ENCODE data around the gene KICS2.

The KICS2 gene

DNA sequence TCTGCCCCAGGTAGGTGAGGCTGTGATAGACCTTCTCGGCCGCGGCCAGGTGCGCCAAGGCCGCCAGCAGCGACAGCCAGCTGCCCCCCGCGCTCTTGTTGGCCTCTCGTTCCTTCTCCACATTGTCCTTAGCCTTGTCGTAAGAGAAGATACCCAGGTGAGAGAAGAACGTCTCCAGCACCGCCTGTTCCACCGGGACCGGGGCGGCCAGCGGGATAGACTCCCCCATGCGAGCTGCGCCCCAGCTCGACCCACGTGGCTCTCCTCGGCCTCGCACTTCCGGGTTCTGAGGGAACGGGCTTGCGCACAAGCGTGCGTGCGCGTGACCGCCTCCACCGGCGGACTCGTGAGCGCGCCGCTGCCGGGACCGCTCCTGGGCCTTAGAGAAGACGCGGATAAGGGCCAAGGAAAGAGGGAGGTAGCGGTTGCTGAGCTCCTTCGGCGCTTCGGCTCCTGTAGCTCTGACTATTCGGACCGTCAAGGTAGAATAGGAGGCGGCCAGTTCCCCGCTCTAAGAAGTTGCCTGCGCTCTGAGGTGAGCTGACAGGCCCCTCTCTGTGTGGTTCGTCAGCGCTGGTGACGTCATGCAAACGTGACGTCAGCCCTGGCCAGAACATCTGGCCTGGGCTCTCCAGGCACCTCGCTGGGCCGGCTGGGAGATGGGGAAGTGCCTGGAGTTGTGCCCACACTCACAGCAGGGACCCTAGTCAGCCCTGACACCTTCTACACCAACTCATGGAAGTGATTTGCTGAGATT, at the start of gene KICS2:
KICS2 (minus strand) TSS at position 288 of the 757 bp plus-strand sequence; CDS start at position 229, 59 bp downstream.
- DNase-seq (ENCODE audit: extremely low read depth in 1 of 2, low read depth in 1 of 2), result peak; percentile 78 to 82

GRCh38 chr12:64270411-64270810, 48.3 kb upstream of the KICS2 start:
- DNase-seq (ENCODE audit: extremely low read depth in 1 of 2, low read depth in 1 of 2), result no peak

- no peak for DNase-seq (ENCODE audit: extremely low read depth in 1 of 2, low read depth in 1 of 2)
These were observed 47.1 kb upstream of the KICS2 start for GRCh38 chr12:64269161-64269560.

DNA sequence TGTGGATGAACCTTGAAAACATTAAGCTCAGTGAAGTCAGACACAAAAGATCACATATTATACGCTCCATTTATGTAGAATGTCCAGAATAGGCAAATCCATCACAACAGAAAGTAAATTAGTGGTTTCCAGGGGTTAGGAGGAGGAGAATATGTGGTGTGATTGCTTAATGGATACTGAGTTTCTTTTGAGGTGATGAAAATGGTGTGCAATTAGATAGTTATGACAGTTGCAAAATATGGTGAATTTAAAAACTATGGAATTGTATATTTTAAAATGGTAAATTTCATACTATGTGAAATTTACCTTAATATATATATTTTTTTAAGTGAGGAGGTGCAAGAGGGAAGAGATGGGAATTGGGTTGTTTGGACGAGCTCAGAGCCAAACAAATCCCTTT, 46.3 kb upstream of the KICS2 start:
- DNase-seq (ENCODE audit: extremely low read depth in 1 of 2, low read depth in 1 of 2), result no peak

DNA sequence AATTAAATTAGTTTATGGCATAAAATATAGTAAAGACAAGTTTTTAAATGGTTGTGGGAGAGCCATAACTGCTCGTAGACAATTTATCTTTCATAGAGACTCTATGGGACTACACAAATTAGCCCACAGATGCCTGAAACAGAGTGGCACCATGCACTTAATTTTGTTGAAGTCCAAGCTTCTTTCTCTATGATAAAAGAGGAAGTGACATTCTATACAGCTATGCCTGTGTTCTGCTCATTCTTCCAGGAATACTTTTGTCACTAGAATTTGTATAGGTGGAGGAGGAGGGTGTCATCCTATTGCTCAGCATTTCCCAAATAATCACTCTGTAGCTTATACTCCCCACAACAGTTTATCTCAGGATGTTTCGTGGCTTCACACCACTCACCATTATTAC, 43.7 kb upstream of the KICS2 start:
- no peak for DNase-seq (ENCODE audit: extremely low read depth in 1 of 2, low read depth in 1 of 2)

DNA sequence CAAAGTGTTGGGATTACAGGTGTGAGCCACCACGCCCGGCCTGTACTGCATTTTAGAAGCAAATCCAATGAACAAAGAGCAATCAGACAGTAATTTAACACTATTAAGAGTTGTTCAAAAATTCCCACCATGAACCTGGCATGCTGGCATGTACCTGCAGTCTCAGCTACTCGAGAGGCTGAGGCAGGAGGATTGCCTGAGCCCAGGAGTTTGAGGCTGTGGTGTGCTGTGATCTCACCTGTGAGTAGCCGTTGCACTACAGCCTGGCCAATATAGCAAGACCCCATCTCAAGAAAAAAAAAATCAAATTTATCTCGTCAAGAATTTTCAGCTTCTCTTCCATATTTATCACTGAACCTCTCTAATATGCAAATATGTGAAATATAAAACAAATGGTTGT, 39.7 kb upstream of the KICS2 start:
- no peak for DNase-seq (ENCODE audit: extremely low read depth in 1 of 2, low read depth in 1 of 2)

- DNase-seq (ENCODE audit: extremely low read depth in 1 of 2, low read depth in 1 of 2), result no peak
These were observed 36.5 kb upstream of the KICS2 start for GRCh38 chr12:64258576-64258975.

DNA sequence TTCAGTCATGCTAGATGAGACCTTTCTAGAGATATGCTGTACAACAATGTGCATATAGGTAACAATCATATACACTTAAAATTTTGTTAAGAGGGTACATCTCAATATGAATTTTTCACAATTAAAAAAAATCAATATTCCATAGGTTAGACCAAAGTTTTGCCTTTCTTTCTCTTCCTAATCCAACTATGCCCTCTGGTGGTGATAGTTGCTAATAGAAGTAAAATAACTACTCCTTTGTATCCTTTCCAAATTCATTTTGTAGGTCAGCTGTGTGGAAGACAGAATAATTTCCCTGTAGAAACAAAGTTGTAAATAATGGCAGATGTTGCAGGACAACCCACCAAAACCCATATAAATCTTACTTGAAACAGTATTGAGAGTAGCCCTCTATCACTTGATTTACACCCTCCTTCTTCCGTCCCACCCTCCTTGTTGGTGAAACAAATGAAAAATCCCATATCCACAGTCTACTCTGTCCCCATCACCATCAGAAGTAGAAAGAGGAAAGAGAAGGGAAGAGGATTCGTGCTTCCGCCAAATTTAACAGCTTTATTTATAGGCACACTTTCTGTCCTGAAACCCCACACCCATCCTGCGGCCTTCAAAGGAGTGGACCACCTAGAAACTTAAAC, 34.2 kb upstream of the KICS2 start:
- no peak for DNase-seq (ENCODE audit: extremely low read depth in 1 of 2, low read depth in 1 of 2)

- no peak for DNase-seq (ENCODE audit: extremely low read depth in 1 of 2, low read depth in 1 of 2)
These were observed 33.2 kb upstream of the KICS2 start for GRCh38 chr12:64255249-64255648.

- no peak for DNase-seq (ENCODE audit: extremely low read depth in 1 of 2, low read depth in 1 of 2)
These were observed 31.3 kb upstream of the KICS2 start for GRCh38 chr12:64253356-64253755.

DNA sequence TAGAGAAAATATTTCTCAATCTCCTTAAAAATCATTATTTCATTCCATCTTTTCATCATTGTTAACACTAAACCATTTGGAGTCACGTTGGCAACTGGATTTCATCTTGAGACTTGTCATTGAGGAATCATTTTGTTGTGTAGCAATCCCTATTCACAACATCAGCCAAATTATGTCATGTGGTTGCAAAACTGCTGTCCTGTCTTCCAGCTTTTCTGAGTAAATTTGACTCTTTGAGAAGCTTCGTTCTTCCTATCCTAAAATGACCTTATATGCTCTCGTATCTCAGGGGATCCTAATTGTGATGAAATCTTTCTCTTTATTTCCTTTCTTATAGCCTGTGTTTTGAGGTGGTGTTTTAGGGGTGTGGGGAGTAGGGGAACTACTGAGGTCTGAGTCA, 30.6 kb upstream of the KICS2 start:
- no peak for DNase-seq (ENCODE audit: extremely low read depth in 1 of 2, low read depth in 1 of 2)

DNA sequence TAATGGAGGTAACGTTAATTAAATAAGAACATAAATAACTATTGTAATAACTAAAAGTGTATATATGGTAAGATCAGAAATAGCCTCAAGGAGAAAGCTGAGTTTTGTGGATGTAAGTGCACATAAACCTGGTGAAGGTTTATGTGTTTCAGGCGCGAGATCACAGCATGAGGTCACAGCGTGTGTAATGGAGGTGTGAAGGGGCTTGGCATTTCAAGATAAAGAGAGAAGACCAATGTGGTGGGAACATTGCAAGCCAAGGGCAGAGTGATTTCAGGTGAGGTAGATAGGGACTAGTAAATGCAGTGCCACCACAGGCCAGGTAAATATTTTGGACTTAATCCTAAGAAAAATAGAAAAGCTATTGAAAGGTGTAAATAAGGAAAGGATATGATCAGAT, 21.7 kb upstream of the KICS2 start:
- DNase-seq (ENCODE audit: extremely low read depth in 1 of 2, low read depth in 1 of 2), result no peak

GRCh38 chr12:64240781-64241180, 18.7 kb upstream of the KICS2 start:
- DNase-seq (ENCODE audit: extremely low read depth in 1 of 2, low read depth in 1 of 2), result no peak

DNA sequence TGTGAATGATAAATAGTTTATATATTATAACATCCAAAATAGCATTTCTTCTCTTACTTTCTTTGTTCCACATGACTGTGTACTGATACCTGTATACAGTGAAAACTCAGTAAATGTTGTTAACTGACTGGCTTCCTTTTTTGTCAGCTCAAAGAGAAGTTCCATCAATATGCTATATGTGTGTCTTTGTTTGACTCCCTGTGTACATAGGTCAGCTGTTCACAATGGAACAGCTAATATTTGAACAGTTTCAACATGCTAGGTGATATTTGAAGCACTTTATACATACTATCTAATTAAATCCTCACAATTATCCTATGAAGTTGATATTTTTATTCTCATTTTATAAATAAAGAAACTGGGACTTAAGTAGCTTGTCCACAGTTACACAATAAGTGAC, 15.3 kb upstream of the KICS2 start:
- DNase-seq (ENCODE audit: extremely low read depth in 1 of 2, low read depth in 1 of 2), result no peak

DNA sequence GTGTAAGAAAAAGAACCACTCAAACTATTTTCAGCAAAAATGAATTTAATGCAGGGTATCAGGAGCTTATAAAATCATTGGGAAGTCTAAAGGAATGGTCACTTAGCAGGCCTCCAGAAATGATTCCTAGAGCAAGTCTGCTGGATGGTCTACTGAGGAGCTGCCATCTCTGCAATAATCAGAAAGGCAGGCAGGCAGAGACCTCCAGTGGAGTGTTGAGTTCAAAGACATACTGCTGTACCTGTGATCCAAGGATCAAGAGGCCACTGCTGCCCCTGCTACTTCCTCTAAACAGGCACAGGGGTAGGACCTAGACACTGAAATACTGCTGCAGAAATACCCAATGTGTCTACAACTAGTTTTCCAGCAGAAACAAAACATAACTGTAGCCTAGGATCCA, 14.5 kb upstream of the KICS2 start:
- no peak for DNase-seq (ENCODE audit: extremely low read depth in 1 of 2, low read depth in 1 of 2)

GRCh38 chr12:64232196-64232595, 10.1 kb upstream of the KICS2 start:
- no peak for DNase-seq (ENCODE audit: extremely low read depth in 1 of 2, low read depth in 1 of 2)

DNA sequence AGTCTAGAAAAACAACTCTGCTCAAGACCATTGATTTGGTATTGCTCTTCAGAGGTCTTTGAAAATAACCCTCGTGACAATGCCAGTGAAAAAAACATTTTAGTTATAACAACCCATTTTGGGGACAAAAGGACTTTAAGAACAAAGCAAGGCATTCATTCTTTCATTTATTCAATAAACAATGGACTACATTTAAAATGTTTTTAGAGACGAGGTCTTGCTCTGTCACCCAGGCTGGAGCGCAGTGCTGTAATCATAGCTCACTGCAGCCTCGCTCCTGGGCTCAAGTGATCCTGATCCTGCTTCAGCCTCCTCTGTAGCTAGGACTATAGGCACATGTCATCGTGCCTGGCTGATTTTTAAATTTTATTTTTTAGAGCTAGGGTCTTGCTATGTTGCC, 7.7 kb upstream of the KICS2 start:
- no peak for DNase-seq (ENCODE audit: extremely low read depth in 1 of 2, low read depth in 1 of 2)

GRCh38 chr12:64229240-64229639, 7.1 kb upstream of the KICS2 start:
- no peak for DNase-seq (ENCODE audit: extremely low read depth in 1 of 2, low read depth in 1 of 2)

DNA sequence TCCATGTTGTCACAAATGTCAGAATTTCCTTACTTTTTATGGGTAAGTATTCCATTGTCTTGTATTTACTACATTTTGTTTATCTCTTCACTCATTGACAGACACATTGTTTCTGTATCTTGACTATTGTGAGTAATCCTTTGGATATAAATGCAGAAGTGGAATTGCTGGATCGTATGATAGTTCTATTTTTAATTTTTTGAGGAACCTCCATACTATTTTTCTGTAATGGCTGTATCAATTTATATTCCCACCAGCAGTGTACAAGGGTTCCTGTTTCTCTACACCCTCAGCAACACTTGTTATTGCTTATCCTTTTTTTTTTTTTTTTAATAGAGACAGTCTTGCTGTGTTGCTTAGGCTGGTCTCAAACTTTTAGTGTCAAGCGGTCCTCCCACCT, 3.5 kb upstream of the KICS2 start:
- no peak for DNase-seq (ENCODE audit: extremely low read depth in 1 of 2, low read depth in 1 of 2)

DNA sequence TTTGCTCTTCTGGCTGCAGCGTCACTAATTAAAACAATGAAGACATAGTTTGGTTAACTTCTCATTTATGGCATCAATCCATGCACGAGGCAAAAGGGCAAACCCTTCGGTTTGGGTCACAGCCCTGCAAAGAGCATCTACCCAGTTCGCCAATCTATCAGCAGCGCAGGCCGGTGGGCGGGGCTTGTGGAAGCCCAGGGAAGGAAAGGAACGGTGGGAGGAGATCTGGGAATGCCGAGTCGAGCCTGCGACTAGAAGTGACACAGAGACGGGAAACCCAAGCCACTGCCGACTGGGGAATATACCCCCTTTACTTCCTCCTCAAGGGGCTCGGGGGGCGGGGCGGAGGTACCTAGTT, 466 bp downstream of the KICS2 start:
- peak; percentile 17 to 28 for DNase-seq (ENCODE audit: extremely low read depth in 1 of 2, low read depth in 1 of 2)

GRCh38 chr12:64220046-64220445, 2.0 kb downstream of the KICS2 start:
- no peak for DNase-seq (ENCODE audit: extremely low read depth in 1 of 2, low read depth in 1 of 2)

DNA sequence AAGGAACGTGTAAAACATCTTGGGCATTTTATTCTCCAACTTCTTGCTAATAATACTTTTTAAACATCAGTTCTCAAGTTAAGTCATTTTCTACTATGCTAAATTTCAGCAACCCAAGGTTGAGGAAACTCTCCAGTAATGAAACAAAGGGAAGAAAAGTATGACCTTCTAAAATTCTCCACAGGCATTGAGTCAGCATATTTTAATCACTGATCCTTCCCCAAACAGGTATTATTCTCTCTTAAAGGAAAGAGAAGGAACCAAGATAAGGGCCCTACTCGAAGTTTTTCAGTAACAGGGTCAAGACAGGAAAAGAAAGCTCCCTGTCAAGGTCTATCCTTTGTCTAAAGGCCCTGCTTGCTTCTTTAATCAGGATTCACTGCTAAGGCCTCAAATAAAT, 3.0 kb downstream of the KICS2 start:
- DNase-seq (ENCODE audit: extremely low read depth in 1 of 2, low read depth in 1 of 2), result no peak

DNA sequence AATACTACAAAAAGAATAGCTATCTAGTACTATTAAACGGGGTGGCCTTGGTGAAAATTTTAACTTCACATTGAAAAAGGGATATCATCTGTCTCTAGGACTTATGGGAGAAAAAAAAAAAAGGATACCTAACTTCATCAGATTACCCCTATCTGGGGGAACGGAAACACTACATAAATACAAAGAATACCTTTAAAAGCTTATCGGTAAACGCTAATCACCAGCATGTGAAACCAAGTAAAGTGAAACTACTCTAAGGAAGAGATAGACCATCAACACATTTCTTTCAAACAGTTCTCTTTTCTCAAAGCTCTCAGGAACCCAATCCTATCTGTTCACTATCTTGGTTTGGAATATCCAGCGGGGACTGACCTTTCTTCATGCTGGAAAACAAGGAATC, 3.5 kb downstream of the KICS2 start:
- no peak for DNase-seq (ENCODE audit: extremely low read depth in 1 of 2, low read depth in 1 of 2)
